Effector CD8-positive, alpha-beta T cell (primary cell): ENCODE measurements around the gene C2CD4A.
"Not testable (repeated sequence)": the region's sequence is repeated elsewhere in the genome, so short reads cannot be mapped to it uniquely, and the experiment has no call there.

ENCODE experiments used
- DNase-seq: peaks from one replicate; lab custom pipeline; 2025; lab: John Stamatoyannopoulos, UW
- total RNA-seq, 4 experiments: gene quantifications; one replicate each; lab custom pipeline; 2026; lab: John Stamatoyannopoulos, UW

C2CD4A gene, protein sequence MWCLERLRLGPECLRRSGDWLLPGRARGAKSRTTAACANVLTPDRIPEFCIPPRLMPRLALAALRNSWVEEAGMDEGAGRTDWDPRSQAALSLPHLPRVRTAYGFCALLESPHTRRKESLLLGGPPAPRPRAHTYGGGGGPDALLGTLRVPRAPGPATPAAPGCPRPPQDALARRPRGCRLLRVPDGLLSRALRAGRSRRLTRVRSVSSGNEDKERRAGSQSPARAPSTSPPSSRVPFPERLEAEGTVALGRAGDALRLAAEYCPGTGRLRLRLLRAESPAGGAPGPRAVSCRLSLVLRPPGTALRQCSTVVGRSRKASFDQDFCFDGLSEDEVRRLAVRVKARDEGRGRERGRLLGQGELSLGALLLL
- total RNA-seq: 0 to 0.49 (median 0) reads per million in 4 experiments

DNA sequence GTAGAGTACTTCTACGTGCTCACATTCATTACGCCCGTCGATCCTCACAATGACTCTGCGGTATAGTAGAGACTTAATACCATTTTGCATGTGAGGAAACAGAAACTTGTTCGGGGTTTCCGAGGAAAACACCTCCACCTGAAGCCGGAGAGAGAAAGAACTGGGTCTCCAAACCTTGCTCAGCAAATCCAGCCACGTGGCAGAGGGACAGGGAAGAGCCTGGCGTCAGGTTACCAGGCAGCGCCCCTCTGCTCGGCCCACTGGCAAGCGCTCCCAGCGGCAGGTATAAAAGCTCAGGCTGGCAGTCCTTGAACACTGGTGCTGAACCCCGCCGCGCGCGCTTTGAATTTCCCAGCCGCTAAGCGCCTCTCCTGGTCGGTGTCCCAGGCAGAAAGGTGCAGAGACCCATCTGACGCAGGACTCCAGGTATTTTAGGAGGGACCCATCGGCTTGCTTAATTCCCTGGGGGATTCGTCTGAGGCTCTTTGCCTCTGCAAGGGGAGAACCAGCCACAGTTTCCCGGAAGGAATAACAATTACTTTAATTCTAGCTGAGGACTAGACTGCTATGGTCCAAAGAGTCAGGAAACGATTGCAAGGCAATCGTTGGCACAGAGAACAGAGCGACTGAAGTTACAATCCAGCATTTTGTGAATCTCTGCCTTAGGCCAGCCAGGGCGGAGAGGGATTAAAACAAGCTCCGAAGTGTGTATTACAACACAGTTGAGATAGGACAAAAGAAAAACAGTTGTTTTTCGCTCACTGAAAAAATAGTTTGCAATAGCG is at the start of gene C2CD4A:
TSS of gene C2CD4A (plus strand) at position 315 of the 785 bp plus-strand sequence. CDS start 637 bp downstream, outside the sequence.
- DNase-seq: peak; percentile 34

DNA sequence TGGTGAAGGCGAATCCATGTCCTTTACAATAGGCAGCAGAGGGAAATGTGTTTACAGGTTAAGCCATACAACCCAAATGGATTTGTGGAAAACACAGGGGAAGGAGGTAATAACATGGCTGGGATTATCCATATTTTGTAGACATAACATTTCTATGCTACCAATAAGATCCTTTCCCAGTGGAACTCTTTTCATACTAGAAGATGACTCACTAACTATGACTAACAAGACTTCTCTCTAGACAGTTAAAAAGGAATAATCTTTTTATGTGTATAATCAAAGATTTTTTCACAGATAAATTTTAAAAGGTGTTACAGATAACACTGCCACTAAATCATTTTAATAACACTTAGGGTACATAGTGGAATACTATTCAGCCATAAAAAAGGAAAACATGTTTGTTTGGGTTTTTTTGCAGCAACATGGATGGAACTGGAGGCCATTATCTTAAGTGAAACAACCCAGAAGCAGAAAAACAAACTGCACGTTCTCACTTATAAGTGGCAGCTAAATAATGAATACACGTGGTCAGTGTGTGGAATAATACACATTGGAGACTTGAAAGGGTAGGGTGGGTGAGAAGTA is 46.1 kb upstream of the C2CD4A start:
- no peak for DNase-seq

DNA sequence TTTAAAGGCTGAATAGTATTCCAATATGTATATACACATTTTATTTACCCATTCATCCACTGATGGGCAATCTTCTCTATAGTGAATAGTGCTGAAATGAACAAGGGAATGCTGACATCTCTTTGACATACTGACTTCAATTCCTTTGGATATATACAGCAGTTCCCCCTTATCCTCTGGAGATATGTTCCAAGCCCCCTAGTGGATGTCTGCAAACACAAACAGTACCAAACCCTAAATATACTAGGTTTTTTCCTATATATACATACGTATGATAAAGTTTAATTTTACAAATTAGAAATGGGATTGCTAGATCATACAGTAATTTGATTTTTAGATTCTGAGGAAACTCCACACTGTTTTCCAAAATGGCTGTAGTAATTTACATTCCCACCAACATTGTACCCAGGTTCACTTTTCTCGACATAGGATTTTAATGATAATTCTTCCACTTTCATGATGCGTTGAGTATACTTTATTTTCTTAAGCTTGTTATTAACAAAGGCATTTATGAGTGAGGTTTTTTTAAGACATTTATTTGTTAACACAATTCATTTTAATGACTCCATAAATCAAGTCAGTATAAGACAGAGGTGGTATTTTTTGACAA is 44.7 kb upstream of the C2CD4A start:
- no peak for DNase-seq

DNA sequence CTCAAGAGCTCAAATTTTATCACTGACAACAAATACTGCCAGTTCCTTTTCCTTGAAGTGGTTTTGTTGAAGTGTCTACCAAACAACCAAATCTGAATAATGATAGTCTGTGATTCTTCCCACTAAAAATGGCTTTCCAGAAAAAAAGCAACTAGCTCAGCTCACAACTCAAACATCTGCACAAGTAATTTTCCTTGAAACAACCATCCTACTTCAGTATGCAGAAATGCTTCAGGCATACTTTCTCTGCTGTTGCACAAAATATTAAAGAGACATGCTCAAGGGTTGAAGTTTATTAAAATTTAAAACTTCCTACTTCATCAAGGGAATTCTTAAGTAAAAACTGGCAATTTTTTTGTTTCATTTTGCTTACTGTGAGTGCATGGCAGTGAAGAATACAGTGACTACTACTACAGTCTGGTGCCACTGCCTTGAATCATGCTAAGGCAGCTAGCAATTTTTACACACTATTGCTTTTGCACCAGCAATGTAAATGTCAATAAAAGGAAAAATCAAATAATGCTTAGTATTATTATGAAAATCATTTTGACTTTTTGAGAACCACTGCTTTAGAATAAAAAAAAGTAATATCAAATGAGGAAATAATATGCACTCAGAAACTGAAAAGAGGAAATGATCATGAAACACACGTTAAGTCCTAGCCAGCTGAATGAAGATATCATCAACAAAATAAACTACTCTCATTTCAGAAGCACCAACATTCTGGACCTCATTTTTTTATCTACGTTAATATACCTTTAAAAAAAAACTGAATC is 40.1 kb upstream of the C2CD4A start:
- DNase-seq: no peak

GRCh38 chr15:62027263-62027565 is 39.6 kb upstream of the C2CD4A start:
- no peak for DNase-seq

DNA sequence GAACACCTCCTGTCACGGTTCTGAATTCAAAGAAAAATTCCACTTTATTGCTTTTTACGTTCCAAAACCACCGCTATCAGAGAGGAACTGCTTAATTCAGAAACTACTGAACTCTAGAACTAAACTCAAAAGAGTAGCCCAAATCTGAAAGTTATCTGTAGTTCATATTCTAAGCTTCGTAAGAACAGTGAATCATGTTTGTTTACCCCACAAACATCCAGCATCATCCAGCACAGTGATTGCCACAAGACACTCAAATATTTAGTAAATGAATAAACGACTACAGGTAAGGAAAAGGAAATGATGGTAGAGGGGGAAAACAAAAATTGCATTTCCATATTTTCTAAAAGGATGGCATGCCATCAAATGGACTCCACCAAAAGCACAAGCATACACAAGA is 38.9 kb upstream of the C2CD4A start:
- no peak for DNase-seq

DNA sequence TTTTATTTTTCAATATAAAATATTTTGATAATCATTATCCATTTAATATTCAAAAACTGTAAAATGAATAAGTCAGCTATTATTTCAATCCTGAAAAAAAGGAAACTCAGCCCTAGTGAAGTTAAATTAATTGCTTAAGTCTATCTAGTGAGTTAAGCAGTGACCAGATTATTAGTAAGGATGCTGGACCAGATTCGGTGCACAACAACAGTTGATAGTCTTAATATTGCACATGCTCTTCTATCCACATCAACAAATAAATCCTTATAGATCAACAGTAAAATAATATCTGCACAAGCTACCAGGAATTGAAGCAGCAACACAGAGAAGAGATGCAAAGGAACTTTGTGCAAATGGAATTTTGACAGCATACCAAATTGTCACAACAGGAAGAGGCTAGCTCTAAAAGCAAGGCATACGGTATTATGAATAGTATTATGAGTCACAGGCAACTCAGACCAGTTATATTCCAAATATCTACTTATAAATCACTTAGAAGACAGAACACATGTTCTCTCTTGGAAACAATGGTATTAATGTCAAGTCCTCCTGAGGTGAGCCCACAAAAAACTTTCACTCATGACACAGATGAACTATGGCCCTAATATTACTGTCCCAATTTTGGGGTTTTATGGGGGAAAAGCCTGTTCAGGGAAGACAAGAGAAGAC is 31.4 kb upstream of the C2CD4A start:
- no peak for DNase-seq

GRCh38 chr15:62046078-62046743 is 20.6 kb upstream of the C2CD4A start:
- no peak for DNase-seq

DNA sequence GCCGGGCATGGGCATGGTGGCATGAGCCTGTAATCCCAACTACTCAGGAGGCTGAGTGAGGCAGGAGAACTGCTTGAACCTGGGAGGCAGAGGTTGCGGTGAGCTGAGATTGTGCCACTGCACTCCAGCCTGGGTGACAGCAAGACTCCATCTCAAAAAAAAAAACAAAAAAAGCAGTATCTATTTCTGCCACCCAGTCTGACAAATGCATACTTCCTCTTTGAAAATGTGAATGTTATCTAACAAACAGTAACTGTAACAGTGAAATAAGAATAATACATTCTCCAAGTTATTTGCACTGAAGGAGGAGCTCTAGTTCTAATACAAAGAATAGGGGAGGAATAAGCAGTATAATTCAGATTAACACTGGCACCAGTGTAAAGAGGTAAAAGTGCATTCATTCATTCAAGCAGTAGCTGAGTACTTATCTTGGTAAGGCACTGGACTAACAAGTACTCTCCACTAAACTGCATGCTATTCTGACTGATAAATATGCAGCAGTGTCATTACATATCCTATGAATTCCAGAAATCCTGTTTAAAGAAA is 19.4 kb upstream of the C2CD4A start:
- no peak for DNase-seq

GRCh38 chr15:62048254-62048653 is 18.5 kb upstream of the C2CD4A start:
- DNase-seq: not testable (repeated sequence)

- DNase-seq: no peak
Measured at GRCh38 chr15:62050115-62050514, 16.7 kb upstream of the C2CD4A start.

GRCh38 chr15:62051166-62051565 is 15.6 kb upstream of the C2CD4A start:
- no peak for DNase-seq

- no peak for DNase-seq
Measured at GRCh38 chr15:62052713-62053112, 14.1 kb upstream of the C2CD4A start.

DNA sequence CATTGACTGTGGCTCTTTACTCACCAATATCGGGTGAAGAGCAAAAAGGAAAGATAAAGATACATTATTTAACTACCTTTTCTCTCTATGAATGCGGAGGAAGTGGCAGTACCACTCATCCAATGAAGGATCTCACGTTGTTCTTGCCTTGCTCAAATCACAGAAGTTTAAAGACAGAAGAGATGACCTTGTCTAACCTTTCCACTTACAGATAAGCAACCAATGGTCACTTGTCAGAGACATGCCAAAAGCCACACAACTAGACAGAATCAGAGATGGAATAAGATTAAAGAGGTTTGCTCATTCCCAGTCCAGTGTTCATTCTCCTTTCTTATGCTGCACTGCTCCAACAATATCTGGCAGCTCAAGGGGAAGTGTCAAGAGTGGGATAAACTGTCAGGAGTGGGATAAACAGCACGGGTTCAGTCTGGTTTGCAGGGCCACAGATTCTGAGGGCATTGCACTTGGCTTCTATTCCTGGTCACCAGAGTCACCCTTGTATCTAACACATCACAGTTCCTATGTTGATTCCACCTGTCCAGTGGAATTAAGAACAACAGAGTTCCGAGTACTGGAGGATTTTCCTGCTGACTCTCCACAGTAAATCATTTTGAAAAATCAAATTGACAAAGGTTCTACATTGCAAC is 13.2 kb upstream of the C2CD4A start:
- no peak for DNase-seq

DNA sequence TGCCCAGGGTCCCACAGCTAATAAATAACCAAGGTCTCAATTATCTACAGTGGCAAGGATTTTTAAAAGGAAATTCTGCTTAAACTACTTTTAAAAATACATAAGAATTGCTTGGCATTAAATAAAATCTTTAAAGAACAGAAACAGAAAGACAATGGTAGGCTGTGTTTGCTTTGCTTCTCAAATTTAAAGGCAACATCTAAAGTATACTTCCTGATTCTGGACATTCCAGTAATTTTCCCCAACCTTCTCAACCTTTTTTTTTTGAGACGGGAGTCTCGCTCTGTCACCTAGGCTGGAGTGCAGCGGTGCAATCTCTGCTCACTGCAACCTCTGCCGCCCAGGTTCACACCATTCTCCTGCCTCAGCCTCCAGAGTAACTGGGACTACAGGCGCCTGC is 11.8 kb upstream of the C2CD4A start:
- DNase-seq: no peak

DNA sequence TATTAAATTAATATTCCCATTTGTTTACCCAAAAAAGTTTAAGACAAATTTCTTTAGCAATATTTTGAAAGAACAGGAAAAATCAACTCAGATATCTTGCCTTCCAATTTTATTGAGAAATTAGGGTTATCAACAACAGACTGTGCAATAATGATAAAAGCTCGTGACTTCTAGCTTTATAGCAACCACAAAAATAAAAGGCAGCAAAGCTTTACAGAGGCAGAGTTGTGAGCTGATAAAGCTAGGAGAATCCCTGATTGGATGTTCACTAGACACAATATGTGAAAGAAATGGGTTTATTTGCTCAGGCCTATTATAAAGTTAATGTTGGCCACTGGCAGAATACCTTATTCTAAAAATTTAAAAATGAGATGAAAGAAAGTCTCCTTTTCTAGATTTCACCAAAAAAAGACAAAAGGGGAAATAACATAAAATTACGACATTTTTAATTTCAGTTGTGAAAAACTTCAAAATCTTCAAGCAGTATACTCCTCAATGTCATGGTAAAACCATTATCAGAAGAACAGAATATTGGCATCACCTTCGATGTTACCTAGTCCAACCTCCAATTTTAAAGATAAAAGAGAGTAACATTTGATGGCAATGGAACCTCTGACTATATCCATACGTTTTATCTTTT is 9.3 kb upstream of the C2CD4A start:
- no peak for DNase-seq

DNA sequence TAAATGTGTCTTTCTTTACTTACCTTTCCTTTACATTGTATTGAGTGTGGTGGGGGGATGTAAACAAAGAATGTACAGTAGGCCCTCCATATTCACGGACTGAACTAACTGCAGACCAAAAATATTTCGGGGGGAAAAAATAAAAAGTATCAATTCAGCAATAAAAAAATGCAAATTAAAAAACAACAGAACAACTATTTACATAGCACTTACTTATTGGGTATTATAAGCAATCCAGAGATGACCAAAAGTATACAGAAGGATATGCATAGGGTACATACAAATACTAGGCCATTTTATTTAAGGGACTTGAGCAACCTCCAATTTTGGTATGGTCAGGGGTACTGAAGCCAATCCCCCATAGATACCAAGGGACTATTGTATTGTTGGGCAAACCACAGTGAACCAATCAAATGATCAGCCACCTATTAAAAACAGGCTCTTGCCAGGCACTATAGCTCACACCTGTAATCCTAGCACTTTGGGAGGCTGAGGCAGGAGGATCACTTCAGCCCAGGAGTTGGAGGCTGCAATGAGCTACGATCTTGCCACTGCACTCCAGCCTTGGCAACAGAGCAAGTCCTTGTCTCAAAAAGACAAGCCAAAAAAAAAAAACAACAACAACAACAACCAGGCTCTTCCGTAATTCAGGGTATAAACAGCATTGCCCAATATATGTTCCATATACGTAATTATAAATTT is 8.3 kb upstream of the C2CD4A start:
- no peak for DNase-seq

GRCh38 chr15:62059108-62059815 is 7.5 kb upstream of the C2CD4A start:
- DNase-seq: no peak
